Motor neuron (in vitro differentiated cells): ENCODE results near the gene ATP23. TPM values are rescaled to one million over a fixed set of nuclear protein-coding genes. Genes with fewer than 3 reads are reported as not detected.

Experiments used
- ATAC-seq, 8 experiments: fragments of 200-7000 bp; cut with Tn5 transposase; replicated peaks in 6 of 8; 2 replicates each; pipeline ENCODE4 v1.8.0; 2021; ENCODE audit warnings: mild to moderate bottlenecking in 8 of 8, moderate library complexity in 8 of 8
- H3K27ac ChIP-seq, 2 donors: fragments of 250-450 bp; sonication (Bioruptor Pico); 2 replicates each; pipeline ENCODE4 v1.9.0; 2021; ENCODE audit warnings: antibody characterized with exemption in 2 of 2, mild to moderate bottlenecking in 2 of 2, moderate library complexity in 1 of 2
- H3K4me1 ChIP-seq, 2 donors: fragments of 250-450 bp; sonication (Bioruptor Pico); replicated peaks in 1 of 2; 2 replicates each; pipeline ENCODE4 v1.6.1; 2021; ENCODE audit warnings: antibody characterized with exemption in 2 of 2, mild to moderate bottlenecking in 2 of 2, moderate library complexity in 1 of 2
- H3K4me3 ChIP-seq, 5 donors: fragments of 250-450 bp; sonication (Bioruptor Pico); 2 replicates each; pipeline ENCODE4 v1.9.0; 2021; ENCODE audit warnings: antibody characterized with exemption in 5 of 5, mild to moderate bottlenecking in 5 of 5, moderate library complexity in 4 of 5
- WGBS, 10 experiments: fragments of 450-650 bp; shearing (Covaris generic); methylation state at CpG; one replicate each; pipeline ENCODE4 v1.0.0; 2022; 5-methylcytosine and 5-hydroxymethylcytosine counted together
- in situ Hi-C, 9 experiments: fragments of 400-800 bp; cut with MboI; loops; one replicate each; pipeline ENCODE4 v1.15.0; 2021; ENCODE audit warnings: low sequenced_read_pairs in 9 of 9, low pct_unique_long_range_greater_than_20kb in 2 of 9; ENCODE audit not compliant: unreplicated experiment in 9 of 9
- total RNA-seq, 8 experiments: library from RNA; unstranded; fragments of 300-600 nt; gene quantifications; 2 replicates each; pipeline versions ENCODE4 v1.2.3 to v1.2.4, GENCODE V29; 2022

The ATP23 gene
- total RNA-seq, 8 experiments from 2014 or later, result 3.4 to 17.2 (median 6.2) TPM

DNA sequence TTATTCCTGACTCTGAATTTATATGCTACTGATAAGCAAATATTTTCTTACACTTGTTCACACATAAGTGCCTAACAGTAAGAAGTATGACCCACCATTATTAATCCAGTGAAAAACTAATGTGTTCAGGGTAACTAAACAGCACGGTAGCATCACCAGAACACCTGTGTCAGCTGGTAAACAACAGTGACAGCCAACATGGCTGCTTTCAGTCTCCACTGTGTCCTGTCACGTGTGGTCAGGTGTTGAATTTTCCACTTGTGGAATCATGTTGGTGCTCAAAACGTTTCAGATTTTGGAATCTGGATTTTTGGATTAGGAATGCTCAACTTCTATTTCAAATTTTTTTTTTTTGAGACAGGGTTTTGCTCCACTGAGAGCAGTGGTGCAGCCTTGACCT lies 14.3 kb upstream of the ATP23 start:
- Histone ChIP-seq H3K4me1 (no peaks in the 10 kb centered on the region), H3K4me3 (no peak overlapping the region), H3K27ac (no peak overlapping the region)
- in situ Hi-C loops, result no loop called here
- 0 to 61% (median 43%) methylated on average over 1 to 3 of the region's 3 CpGs; no CpG with 5 or more reads in 4 of the 10 experiments for WGBS, 10 experiments
- no peak for ATAC-seq

DNA sequence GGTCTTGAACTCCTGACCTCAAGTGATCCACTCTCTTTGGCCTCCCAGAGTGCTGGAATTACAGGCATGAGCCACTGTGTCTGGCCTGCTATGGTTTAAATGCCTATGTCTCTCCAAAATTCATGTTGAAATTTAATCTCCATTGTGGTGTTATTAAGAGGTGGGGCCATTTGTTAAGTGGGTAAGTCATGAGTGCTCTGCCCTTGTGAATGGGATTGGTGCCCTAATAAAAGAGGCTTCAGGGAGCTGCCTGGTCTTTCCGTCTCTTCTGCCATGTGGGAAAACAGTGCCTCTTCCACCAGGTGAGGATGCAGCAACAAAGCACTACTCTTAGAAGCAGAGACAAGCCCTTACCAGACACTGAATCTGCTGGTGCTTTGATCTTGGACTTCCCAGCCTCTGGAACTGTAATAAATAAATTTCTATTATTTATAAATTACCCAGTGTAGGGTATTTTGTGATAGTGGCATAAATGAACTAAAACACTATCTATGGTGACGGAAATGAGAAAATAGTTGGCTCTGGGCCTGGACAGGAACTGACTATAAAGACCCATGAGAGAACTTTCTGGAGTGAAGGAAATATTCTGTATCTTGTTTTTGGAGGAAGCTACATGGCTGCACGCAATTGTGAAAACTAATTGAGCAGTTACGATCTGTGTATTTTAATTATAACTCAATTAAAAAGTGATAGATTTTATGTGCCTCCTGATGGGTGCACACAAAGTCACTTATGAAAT lies 12.1 kb upstream of the ATP23 start:
- no peak for ATAC-seq

DNA sequence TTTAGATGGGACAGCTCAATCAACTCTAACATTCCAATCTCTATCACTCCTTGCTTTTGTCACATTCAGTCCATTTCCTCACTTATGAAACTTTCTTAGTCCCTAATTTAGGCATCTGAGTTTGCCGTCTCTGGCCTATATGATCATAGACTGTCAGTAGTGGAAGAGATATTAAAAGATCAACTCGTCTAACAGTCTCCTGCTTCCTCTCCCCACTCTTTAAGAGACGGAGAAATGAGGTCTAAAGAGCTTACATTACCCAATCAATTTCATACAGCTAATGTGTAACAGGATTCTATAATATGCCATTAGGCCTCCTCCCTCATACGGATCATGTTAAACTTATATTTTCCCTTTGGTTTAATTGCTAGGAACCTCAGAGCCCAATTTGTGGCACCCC lies 6.5 kb upstream of the ATP23 start:
- Histone ChIP-seq H3K4me3 (peak overlapping the region in 3 of 5 donors; percentile 57 to 73 (median 61)), H3K4me1 (peaks cover 5 to 16% of the 10 kb centered on the region in 2 donors), H3K27ac (no peak overlapping the region)
- no peak for ATAC-seq
- in situ Hi-C loops, result no loop called here
- WGBS, 10 experiments, result 52 to 100% (median 85%) methylated on average over 1 to 4 of the region's 4 CpGs

More for the DNA sequence above, 12.1 kb upstream of the ATP23 start:
- Histone ChIP-seq H3K4me1 (no peaks in the 10 kb centered on the region), H3K4me3 (no peak overlapping the region), H3K27ac (no peak overlapping the region)
- in situ Hi-C loops, result no loop called here
- 52 to 100% (median 92%) methylated on average over 2 to 4 of the region's 4 CpGs; no CpG with 5 or more reads in 1 of the 10 experiments for WGBS, 10 experiments

DNA sequence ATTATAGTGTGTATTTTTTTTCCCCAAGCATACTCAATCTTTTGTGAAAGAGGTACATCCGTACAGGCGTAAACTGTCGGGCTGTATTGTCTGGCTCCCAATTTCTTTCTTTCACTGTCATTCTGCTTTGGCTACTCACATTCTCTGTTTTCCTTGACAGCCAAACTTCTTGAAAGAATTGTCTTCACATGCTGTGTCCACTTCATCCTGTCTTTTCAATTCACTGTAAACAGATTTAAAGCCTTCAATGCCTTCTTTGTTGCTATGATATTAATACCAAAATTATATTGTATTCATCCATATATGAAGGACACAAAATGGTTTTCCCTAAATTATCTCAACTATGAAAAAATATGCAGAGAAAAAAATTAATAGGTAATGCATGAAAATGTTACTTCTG lies 6.0 kb upstream of the ATP23 start:
- WGBS, 10 experiments, result 60 to 100% (median 79%) methylated on average over 1 to 3 of the region's 3 CpGs; no CpG with 5 or more reads in 2 of the 10 experiments

DNA sequence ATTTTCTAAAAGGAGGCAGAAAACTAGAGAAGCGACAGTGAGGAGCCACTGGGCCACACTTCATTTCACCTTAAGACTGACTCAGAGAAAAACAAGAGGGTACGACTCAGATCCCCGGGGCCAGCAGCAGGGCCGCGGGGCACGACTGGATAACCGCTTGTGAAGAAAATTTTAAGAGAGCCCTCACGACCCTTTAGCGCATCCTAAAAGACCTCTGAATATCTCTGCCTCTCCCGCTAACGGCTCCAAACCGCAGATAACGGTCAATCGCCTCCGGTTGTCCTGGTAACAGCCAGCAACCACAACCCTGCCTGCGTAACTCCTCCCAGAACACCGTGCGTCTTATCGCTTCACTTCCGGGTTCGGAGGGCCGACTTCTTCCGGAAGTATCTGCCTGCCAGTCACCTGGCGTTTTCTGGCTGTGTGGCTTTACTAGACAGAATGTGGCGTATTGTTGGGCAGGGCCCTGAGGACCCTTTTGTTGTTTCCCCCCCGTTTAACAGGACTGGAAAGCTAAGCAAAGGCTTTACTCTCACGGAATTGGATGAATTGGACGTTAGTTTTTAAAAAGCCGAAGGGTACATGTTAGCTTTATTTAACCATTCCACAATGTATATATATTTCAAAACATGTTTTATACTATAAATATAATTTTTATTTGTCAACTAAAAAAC lies 5.4 kb upstream of the ATP23 start:
- peak overlapping the region; percentile 52 to 82 (median 61) for H3K4me3 ChIP-seq
- ATAC-seq, result peak; percentile 95 to 100 (median 98)
- in situ Hi-C loops, result no loop called here
- H3K4me1 ChIP-seq, result peaks cover 10 to 21% of the 10 kb centered on the region in 2 donors
- 0 to 10% (median 2%) methylated on average over 2 to 29 of the region's 29 CpGs for WGBS, 10 experiments
- H3K27ac ChIP-seq, result peak overlapping the region; percentile 70 to 80

More for the DNA sequence above, 6.0 kb upstream of the ATP23 start:
- no peak for ATAC-seq
- H3K4me3 ChIP-seq, result peak overlapping the region; percentile 52 to 82 (median 61)
- peak overlapping the region in 1 of 2 donors; percentile 80 for H3K27ac ChIP-seq
- in situ Hi-C loops, result no loop called here
- H3K4me1 ChIP-seq, result peaks cover 5 to 16% of the 10 kb centered on the region in 2 donors

DNA sequence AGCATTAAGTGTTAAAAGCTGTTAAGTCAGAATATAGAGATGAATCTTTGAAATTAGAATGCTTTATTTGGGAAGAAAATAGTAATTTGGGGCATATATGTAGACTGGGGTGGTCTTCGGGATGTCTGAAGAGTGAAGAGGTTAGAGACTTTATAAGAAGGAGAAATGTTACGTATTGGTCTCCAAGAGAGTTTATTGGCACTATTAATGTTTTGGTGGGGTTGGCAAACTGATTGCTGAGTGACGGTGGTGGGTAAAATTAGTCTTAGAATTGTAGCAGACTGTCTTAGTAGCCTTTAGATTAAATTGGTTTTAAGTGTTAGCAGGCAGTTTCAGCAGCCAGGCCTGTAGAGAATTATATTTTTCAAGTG lies 4.9 kb upstream of the ATP23 start:
- Histone ChIP-seq H3K27ac (peak overlapping the region; percentile 70 to 80), H3K4me1 (peaks cover 10 to 21% of the 10 kb centered on the region in 2 donors), H3K4me3 (peak overlapping the region; percentile 52 to 82 (median 61))
- in situ Hi-C loops, result no loop called here
- no peak for ATAC-seq
- 40 to 79% (median 59%) methylated on average over 1 to 3 of the region's 3 CpGs; no CpG with 5 or more reads in 2 of the 10 experiments for WGBS, 10 experiments

DNA sequence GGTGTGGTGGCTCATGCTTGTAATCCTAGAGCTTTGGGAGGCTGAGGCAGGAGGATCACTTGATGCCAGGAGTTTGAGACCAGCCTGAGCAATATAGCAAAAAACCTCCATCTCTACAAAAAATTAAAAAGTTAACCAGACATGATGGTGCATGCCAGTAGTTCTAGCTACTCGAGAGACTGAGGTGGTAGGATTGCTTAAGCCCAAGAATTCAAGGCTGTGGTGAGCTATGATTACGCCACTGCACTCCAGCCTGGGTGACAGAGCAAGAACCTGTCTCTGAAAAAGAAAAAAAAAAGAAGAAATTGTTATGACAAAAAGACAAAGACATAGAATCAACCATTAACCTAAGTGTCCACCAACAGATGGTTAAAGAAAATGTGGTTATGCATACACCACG lies 2.1 kb upstream of the ATP23 start:
- in situ Hi-C loops, result no loop called here
- WGBS, 10 experiments, result 64 to 94% (median 77%) methylated on average over 1 to 3 of the region's 3 CpGs
- no peak for ATAC-seq
- Histone ChIP-seq H3K4me3 (no peak overlapping the region), H3K27ac (no peak overlapping the region), H3K4me1 (peaks cover 12 to 21% of the 10 kb centered on the region in 2 donors)

DNA sequence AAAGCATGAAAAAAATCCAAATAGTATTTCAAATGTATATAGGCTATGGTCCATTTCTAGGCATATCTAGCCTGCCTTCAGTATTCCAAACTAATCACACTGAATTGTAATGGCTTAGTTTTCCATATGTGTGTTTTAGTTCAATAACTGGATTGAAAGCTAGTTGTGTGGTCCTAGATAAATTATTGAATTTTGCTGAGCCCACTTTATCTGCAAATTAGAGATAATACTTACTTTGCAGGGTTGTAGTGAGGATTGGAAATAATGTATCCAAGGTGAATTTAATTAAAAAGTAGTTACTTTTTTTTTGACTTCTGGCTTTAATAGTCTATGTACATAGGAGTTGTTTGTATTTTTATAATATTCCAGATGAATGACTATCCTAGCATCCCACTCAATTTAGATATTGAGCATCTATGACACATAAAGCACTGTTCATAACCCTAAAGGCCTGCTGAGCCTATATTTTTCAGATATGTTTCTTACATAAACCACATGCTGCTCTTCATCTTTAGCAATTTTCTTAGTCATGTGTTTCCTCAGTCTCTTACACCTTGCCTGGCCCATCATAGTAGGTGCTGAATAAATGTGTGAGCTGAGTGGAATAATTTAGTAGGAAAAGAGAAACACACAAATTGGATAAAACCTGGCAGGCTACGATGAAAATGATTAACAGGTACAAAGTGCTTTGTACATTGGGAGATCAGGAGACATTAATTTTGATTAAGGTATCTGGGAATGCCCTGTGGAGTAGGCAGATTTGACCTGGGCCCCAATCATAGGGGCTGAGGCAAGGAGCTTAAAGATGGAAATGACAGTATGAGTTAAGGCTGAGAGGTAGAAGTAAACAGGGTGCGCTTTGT lies 1.1 kb upstream of the ATP23 start:
- Histone ChIP-seq H3K4me1 (peaks cover 9 to 12% of the 10 kb centered on the region in 2 donors), H3K27ac (peak overlapping the region; percentile 11 to 69), H3K4me3 (peak overlapping the region; percentile 43 to 63 (median 51))
- peak in 1 of 8 experiments; percentile 1 for ATAC-seq
- 48 to 100% (median 71%) methylated on average over 1 to 2 of the region's 2 CpGs; no CpG with 5 or more reads in 3 of the 10 experiments for WGBS, 10 experiments
- in situ Hi-C loops, result no loop called here

DNA sequence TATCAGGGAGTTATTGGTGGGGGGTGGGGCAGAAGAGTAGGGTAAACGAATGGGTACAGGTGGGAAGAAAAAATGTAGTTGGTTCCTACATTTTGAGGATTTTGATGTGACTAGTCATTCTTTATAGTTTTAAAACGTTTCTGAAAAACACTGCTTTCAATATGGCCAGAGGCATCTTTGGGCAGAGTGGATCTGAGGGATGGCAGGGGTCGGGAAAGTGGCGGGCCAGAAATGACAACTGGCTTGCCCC lies 527 bp upstream of the ATP23 start:
- peak overlapping the region; percentile 69 to 74 for H3K27ac ChIP-seq
- ATAC-seq, result no peak
- in situ Hi-C loops, result no loop called here
- 0 to 55% (median 13%) methylated on average over 1 to 4 of the region's 4 CpGs; no CpG with 5 or more reads in 3 of the 10 experiments for WGBS, 10 experiments
- peaks cover 9 to 11% of the 10 kb centered on the region in 2 donors for H3K4me1 ChIP-seq
- H3K4me3 ChIP-seq, result peak overlapping the region; percentile 43 to 63 (median 51)

DNA sequence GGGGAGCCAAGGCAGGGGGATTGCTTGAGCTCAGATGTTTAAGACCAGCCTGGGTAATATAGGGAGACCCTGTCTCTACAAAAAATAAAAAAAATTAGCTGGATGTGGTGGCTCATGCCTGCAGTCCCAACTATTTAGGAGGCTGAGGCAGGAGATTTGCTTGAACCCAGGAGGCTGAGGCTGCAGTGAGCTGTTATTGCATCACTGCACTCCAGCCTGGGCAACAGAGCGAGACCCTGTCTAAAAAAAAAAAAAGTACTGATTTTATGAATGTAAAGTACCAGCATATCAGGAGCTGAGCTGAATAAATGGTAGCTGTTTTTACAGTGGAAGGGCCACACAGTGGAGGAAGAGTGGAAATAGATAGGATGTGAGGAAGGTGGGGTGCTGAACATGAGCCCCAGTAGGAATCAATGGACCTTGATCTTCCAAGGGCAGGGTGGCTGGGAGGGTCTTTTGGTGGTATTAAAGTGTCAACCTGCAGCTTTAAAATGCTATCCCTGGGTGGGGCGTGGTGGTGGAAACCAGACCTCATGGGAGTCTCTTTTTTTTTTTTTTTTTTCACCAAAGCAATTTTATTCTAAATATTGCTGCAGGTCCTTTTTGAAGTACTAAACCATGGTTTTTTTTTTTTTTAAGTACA lies 2.2 kb downstream of the ATP23 start:
- Histone ChIP-seq H3K27ac (no peak overlapping the region), H3K4me3 (no peak overlapping the region), H3K4me1 (peaks cover 5 to 7% of the 10 kb centered on the region in 2 donors)
- ATAC-seq, result no peak
- 71 to 100% (median 100%) methylated on average over 1 to 2 of the region's 2 CpGs for WGBS, 10 experiments
- in situ Hi-C loops, result no loop called here

DNA sequence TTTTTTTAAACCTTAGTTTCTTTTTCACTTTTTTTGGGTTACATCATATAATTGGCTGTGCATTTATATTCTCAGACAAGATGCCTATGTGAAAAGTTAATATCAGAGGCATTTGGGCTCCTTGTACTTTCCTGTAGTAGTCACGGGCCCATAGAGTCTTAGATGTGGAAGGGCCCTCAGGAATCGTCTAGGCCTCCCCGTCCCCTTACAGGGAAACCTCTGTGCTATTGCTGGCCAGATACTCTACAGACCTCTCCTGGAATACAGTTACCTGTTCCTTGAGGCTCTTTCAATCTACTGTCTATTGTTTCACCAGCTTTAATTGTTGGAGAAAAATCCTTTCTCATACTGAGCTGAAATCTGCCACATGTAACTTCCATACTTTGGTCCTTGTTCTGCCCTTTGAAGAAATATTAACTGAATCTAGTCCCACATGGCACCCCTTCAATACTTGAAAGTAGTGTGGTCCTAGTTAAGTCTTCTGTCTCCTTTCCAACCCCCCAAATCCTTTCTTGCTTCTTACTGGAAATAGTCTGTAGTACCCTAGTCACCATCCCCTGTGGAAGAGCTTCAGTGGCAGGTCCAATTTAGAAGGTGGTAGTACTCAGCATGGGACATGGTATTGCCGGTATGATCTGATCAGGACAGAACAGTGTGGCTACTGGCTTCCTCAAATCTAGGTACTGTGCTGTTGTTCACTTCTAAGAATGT lies 3.1 kb downstream of the ATP23 start:
- no peak overlapping the region for H3K27ac ChIP-seq
- peaks cover 5 to 7% of the 10 kb centered on the region in 2 donors for H3K4me1 ChIP-seq
- no peak overlapping the region for H3K4me3 ChIP-seq
- in situ Hi-C loops, result no loop called here
- no peak for ATAC-seq
- WGBS, 10 experiments, result 73 to 93% (median 85%) methylated on average over 2 to 4 of the region's 4 CpGs

DNA sequence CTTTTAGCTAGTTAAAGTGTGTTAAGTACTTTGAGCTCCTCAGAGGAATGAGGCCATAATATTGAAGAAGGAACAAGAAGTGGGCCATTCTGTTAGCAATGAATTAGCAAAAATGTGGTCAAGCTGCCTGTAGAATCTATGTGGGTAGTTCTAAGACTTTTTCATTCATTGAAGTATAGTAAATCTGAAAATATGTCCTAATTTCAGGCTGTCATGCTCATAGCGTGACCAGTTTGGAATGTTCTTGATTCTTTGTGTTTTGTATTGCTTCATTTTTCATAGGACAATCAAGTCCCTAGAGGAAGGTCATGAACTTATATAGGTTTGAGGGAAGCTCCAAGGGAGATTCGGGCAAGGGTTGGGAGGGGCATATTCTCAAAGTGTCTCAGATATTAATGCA lies 11.4 kb downstream of the ATP23 start:
- no peaks in the 10 kb centered on the region for H3K4me1 ChIP-seq
- H3K4me3 ChIP-seq, result no peak overlapping the region
- no peak for ATAC-seq
- in situ Hi-C loops, result no loop called here
- 78 to 100% (median 92%) methylated on average over 1 to 2 of the region's 2 CpGs; no CpG with 5 or more reads in 1 of the 10 experiments for WGBS, 10 experiments
- no peak overlapping the region for H3K27ac ChIP-seq
